ENCODE results near the gene REXO1.
"Not testable (repeated sequence)": the region's sequence is repeated elsewhere in the genome, so short reads cannot be mapped to it uniquely, and the experiment has no call there.

Gene REXO1

GRCh38 chr19:1880611-1881392, 32.5 kb upstream of the REXO1 start:
- DNase-seq: no peak

GRCh38 chr19:1879982-1880381, 31.7 kb upstream of the REXO1 start:
- not testable (repeated sequence) for DNase-seq

More at GRCh38 chr19:1880611-1881392, 32.5 kb upstream of the REXO1 start:
- TF ChIP-seq GATA1 (IDR thresholded peaks at IDR 0.05; ENCODE audit: low read depth, low read length): no peak
- no peak for TF ChIP-seq POLR2A (IDR thresholded peaks at IDR 0.05; ENCODE audit: low read length)

GRCh38 chr19:1878583-1878982, 30.3 kb upstream of the REXO1 start:
- DNase-seq: not testable (repeated sequence)

DNA sequence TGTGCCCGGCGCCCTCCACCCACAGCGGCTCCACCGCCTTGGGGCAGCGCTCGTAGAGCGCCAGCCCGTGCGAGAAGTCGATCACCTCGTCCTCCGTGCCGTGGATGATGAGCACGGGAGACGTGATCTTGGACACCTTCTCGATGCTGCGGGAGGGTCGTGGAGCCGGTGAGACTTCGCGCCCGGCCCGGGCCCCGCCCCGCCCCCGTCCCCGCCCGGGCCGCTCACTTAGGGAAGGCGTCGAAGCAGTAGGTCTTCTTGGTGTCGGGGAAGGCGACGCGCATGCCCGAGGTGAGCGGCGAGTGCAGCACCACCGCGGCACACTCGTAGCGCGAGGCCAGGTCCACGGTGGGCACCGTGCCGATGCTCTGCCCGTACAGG, 29.0 kb upstream of the REXO1 start:
- DNase-seq: not testable (repeated sequence)

- not testable (repeated sequence) for DNase-seq
Observed at GRCh38 chr19:1876496-1877279, 28.4 kb upstream of the REXO1 start.

DNA sequence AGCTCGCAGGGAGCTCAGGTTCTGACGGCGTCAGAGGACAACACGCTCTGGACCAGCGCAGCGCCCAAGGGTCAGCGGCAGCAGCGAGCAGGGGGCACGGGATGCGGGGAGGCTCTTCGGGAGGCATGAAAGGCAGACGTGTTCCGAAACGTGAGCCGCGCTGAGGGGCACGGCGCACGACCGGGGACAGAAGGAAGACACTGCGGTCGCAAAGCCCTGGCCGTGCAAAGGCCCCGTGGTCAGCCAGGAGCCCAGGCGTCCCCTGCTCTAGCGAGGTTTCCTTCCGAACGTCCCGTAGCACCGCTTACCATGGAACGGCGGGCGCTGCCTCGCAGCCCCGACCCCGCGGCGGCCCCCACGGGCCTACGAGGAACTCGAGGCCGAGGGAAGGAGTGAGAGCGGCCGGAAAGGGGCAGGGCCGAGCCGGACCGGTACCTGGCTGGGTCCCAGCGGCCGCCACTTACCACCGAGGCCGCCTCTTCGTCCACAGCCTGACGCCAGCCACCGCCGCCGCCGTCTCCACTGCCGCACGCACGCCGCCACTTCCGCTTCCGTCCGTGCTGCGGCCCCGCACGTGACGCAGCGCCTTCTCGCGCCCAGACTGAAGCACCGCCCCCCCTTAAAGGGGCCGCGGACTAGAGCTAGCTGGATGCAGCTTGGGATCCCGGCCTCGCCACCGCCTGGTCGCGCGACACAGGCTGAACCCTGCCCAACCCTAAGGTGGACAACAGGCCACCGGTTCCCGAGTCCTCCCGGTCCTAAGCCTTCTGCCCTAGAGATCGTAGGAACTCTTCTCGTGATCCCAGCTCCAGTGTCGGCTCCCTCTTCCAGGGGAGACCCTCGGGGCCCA, 27.6 kb upstream of the REXO1 start:
- TF ChIP-seq POLR2A (IDR thresholded peaks at IDR 0.05; ENCODE audit: low read length): peak; percentile 93
- no peak for TF ChIP-seq GATA1 (IDR thresholded peaks at IDR 0.05; ENCODE audit: low read depth, low read length)
- peak; percentile 94 to 95 for DNase-seq

DNA sequence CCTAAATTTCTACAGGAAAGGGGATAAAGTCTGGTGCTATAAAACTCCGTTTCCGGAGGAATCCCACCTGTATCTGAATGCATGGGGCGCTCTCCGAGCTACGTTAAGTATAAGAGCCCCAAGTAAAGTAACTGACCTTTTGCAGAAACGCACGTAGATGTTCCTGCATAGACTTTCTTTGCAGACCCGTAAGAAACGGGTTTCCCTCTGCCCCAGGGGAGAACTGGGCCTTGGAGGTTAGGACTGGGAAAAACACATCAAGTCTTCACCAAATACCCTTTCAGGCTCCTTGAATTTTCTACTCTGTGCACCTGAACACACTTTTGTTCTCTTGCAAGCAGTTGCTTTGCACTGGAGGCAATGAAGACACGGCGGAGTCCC, 27.0 kb upstream of the REXO1 start:
- DNase-seq: not testable (repeated sequence)

- DNase-seq: peak; percentile 76 to 78
- no peak for TF ChIP-seq GATA1 (IDR thresholded peaks at IDR 0.05; ENCODE audit: low read depth, low read length)
- TF ChIP-seq POLR2A (IDR thresholded peaks at IDR 0.05; ENCODE audit: low read length): no peak
Observed at GRCh38 chr19:1874554-1875185, 26.4 kb upstream of the REXO1 start.

DNA sequence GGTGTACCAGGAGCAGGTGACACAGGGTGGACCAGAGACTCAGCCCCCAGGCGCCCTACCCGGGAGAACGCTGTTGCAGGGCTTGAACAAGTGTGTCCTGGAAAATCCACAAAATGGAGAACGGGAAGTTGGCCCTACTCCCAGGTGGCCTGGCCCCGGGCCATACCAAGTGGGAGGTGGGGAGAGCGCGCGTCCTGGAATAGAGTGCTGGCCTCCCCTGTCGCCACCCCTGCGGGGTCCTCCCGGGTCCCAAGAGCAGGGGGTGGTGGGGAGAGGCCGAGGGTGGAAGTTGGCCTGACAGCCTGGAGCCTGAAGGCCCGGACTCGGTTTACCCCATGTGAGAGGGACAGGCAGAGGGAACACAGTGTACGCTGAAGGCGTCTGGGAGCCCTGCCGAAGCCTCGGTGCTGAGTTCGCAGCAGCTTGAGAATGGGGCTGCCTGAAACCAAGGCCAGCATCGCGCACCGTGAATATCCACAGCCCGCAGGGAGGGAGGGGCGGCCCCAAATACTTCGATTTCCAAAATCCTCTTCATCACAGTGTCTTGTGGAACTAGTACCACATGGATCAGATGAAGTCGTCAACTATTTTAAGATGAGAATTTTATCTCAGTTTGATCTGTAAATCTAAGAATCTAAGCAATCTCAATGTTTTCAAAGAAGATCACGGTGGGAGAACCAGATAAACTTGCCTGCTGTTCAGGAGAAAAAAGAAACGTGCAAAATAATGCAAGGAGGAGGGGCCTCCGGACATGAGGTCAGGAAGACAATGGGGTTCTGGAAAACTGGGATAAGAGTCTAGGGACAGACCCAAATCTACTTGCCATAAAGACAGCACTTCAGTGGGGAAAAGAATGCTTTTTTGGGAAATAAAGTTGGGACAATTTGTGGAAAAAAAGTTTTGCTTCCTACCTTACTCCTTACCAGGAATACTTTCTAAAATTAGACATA, 25.5 kb upstream of the REXO1 start:
- TF ChIP-seq GATA1 (IDR thresholded peaks at IDR 0.05; ENCODE audit: low read depth, low read length) (no peak), POLR2A (IDR thresholded peaks at IDR 0.05; ENCODE audit: low read length) (no peak)
- no peak for DNase-seq

DNA sequence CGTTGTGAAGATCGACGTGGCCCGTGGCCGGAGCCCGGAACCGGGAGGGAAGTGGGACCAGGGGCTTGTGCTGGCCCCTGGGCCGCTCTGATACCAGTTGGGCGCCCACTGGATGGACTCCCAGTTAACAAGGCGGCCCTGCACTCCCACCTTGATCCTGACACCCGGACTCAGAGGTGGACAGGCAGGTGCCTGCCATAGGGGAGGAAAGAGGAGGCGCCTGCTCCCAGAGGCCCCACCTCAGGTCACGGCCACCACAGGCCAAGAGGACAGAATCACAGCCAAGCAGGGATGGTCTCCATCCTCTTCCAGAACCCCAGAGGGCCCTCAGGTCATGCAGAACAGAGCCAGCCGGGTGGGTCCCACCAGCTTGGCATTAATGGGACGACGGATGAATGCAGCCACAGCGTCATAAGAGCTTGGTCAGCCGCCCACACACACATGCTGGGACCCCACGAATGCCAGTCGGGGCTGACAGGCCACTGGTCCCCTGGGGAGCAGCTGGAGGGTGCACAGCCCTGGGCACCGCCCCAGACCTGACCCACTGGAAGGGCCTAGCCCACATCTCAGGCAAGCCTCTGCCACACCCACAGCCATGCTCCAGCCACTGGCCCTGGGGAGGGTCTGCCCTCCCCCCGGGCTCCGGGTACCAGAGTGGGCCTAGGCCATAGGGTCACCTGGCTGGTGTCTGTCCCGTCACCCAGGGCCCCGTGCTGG, 24.7 kb upstream of the REXO1 start:
- no peak for TF ChIP-seq POLR2A (IDR thresholded peaks at IDR 0.05; ENCODE audit: low read length)
- TF ChIP-seq GATA1 (IDR thresholded peaks at IDR 0.05; ENCODE audit: low read depth, low read length): no peak
- no peak for DNase-seq

DNA sequence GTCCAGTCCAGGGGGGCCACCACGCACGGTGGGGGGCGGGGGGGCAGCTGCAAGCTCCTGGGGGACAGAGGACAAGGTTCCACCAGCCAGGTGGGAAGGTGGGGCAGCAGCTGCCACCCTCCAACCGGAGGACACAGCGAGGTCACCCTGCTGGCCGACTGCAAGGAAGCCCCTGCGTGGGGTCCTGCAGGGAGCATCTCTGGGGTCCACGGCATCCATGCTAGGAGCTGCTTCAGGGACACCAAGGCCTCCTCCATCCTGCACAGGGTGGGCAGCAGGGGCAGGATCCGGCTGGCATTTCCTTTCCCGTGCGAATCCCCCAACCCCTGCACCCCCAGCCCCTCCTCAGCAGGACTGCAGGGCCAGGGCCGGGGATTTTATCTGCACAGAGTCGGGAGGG, 23.3 kb upstream of the REXO1 start:
- no peak for TF ChIP-seq GATA1 (IDR thresholded peaks at IDR 0.05; ENCODE audit: low read depth, low read length)
- no peak for TF ChIP-seq POLR2A (IDR thresholded peaks at IDR 0.05; ENCODE audit: low read length)
- DNase-seq: no peak

DNA sequence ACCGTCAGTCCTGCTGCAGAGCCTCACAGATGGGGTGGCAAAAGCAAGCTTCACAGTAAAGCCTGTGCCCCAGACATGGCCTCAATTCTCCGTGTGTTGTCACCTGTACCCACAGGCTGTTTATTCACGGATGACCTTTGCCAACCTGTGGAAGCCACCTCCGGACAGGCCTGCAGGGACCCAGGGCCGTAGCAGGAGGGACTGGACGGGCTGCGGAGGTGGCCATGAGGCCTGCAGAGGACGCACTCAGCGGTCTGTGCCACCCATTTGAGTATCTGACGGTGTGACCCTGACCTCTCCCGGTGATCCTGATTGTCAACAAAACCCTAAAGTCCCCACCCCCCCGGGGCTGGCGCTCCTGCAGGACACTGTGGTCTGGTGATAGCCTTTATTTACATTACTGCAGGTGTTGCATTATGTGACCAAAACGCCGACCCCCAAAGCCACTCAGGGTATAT, 22.9 kb upstream of the REXO1 start:
- DNase-seq: no peak
- TF ChIP-seq GATA1 (IDR thresholded peaks at IDR 0.05; ENCODE audit: low read depth, low read length) (no peak), POLR2A (IDR thresholded peaks at IDR 0.05; ENCODE audit: low read length) (no peak)

- TF ChIP-seq POLR2A (IDR thresholded peaks at IDR 0.05; ENCODE audit: low read length) (no peak), GATA1 (IDR thresholded peaks at IDR 0.05; ENCODE audit: low read depth, low read length) (no peak)
- DNase-seq: no peak
Observed at GRCh38 chr19:1868971-1869370, 20.7 kb upstream of the REXO1 start.

All from erythroblast (primary cell).